ENCODE data around the gene BCL2.

BCL2 gene

DNA sequence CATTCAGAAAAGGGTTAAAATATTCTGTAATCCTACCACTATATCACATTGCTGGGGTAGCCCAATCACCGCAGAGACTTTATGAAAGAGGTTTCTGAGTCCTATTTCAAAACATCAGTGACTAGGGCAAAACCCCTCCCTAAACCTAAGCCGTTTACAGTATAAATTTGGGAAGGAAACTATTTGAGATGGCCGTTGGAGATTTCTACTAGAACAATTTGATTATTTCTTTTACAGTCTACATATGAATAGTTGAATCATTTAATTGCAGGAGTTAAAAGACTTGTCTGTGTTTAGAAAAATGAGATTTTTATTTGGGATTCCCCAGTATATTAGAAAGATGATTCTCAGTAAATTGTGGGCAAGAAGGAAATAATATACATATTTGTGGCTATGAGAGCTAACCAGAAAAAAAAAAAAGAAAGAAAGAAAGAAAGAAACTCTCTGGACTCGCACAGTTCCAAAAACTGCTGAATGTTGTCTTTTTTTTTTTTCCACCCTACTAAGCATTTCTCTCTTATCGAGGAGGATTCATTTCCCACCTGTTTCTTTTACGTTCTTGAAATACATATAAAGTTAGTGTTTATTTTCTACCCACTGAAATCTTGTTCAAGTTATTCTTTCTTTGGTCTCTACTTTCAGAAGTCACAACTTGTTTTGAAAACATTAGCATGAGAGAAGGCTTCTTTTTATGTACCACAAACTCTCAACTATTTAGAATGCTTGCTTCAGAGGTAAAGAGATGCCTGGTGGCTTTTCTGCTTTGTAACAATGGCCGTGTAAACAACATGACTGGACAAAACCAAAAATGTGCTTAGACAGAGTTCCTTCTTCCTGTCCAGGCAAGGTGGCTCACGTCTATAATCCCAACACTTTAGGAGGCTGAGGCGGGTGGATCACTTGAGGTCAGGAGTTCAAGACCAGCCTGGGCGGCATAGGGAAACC lies 65.9 kb downstream of the BCL2 start:
- DNase-seq (ENCODE audit: low spot score) = no peak
- in situ Hi-C loops (cut with MboI; ENCODE audit: low pct_unique_long_range_greater_than_20kb, low sequenced_read_pairs, unreplicated experiment) = no loop called here
- TF ChIP-seq, protein P1, sequence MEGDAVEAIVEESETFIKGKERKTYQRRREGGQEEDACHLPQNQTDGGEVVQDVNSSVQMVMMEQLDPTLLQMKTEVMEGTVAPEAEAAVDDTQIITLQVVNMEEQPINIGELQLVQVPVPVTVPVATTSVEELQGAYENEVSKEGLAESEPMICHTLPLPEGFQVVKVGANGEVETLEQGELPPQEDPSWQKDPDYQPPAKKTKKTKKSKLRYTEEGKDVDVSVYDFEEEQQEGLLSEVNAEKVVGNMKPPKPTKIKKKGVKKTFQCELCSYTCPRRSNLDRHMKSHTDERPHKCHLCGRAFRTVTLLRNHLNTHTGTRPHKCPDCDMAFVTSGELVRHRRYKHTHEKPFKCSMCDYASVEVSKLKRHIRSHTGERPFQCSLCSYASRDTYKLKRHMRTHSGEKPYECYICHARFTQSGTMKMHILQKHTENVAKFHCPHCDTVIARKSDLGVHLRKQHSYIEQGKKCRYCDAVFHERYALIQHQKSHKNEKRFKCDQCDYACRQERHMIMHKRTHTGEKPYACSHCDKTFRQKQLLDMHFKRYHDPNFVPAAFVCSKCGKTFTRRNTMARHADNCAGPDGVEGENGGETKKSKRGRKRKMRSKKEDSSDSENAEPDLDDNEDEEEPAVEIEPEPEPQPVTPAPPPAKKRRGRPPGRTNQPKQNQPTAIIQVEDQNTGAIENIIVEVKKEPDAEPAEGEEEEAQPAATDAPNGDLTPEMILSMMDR (IDR thresholded peaks at IDR 0.05; ENCODE audit: extremely low read depth, insufficient read depth, missing control alignments) = no peak

DNA sequence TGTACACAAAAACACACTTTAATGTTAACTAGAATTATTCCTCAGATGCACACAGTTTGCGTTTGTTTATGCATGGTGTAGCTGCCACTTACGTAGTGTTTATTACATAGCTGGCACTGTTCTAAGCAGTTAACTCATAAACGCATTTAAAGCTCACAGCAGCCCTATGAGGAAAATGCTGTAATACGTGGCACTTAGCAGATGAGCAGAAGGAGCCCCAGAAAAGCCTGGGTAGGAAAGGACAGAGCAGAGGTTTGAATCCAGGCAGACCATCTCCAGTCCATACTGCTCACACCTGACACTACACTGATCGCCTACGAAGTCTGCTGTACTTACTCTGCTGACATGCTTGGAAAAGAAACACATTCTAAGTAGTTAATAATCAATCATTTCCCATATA lies 66.6 kb downstream of the BCL2 start:
- TF ChIP-seq, protein P1 (IDR thresholded peaks at IDR 0.05; ENCODE audit: extremely low read depth, insufficient read depth, missing control alignments) = no peak
- DNase-seq (ENCODE audit: low spot score) = no peak
- in situ Hi-C loops (cut with MboI; ENCODE audit: low pct_unique_long_range_greater_than_20kb, low sequenced_read_pairs, unreplicated experiment) = no loop called here

DNA sequence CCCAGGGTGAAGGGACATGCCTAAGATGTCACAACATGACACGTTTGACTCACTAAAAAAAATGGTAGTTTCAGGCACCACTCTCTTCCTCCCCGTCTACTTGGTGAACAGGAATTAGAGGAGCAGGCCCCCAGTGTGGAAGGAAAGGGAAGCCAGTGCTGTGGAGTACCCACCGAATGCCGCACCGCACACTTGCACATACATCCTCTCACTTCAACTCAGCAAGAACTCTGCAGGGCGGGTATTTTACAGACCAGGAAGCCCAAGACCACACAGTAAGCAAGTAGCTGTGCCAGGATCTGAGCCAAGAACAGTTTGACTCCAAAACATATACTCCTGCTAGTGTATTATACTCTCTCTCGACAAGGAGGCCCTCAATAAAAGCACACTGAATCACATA lies 69.8 kb downstream of the BCL2 start:
- no peak for DNase-seq (ENCODE audit: low spot score)
- in situ Hi-C loops (cut with MboI; ENCODE audit: low pct_unique_long_range_greater_than_20kb, low sequenced_read_pairs, unreplicated experiment) = no loop called here
- TF ChIP-seq, protein P1 (IDR thresholded peaks at IDR 0.05; ENCODE audit: extremely low read depth, insufficient read depth, missing control alignments) = no peak

DNA sequence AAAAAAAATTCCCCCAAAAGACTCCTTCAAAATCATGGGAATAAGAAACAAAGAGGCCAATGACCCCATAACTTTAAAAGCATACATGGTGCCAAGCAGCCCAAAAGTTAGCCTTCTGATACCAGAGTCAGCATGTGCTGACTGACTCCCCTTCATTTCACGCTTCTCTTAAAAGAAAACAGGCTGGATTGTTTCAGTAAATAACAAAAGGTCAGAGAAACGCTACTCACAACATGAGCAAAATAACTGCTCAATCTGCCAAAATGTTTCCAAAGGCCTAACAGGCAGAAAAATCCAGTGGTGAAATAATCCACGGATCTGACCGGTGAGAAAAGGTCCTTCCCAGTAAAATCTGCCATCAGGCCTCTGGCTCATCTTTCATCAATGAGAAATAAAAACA lies 71.6 kb downstream of the BCL2 start:
- in situ Hi-C loops (cut with MboI; ENCODE audit: low pct_unique_long_range_greater_than_20kb, low sequenced_read_pairs, unreplicated experiment) = no loop called here

DNA sequence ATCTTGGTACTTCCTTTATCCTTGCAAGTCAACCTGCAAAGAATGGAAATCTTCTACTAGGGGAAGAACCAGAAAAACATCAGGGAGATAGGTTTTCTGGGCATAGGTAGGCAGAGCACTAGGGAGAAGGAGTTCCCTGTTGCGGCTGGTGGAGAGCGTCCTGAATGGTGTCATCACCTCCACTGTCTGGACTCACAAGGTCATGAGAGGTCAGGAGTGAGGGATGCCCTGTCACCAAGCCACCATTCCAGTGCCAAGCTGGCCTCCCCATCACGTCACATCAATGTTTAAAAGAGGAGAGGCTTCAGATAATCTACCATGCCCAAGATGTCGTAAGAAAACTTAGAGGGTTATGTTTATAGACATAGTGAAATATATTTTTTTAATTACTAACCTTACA lies 72.1 kb downstream of the BCL2 start:
- in situ Hi-C loops (cut with MboI; ENCODE audit: low pct_unique_long_range_greater_than_20kb, low sequenced_read_pairs, unreplicated experiment) = no loop called here
- TF ChIP-seq, protein P1 (IDR thresholded peaks at IDR 0.05; ENCODE audit: extremely low read depth, insufficient read depth, missing control alignments) = no peak
- no peak for DNase-seq (ENCODE audit: low spot score)

More for the DNA sequence above, 71.6 kb downstream of the BCL2 start:
- TF ChIP-seq, protein P1 (IDR thresholded peaks at IDR 0.05; ENCODE audit: extremely low read depth, insufficient read depth, missing control alignments) = no peak
- no peak for DNase-seq (ENCODE audit: low spot score)

DNA sequence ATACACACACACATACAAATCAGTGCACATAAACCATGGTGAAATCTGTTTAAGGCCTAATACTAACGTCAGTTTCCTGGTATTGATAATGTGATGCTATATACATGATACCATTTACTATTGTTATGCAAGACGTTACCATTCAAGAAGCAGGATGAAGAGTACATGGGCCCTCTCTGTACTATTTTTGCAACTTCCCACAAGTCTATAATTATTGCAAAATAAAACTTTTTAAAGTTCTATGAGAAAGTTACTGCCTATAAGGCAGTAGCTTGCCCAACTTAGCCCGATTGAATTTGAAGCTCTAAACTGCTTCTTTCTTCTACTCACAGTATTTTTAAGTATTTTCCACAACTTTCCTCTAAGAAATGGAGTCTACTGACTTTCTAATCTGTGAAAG lies 74.0 kb downstream of the BCL2 start:
- in situ Hi-C loops (cut with MboI; ENCODE audit: low pct_unique_long_range_greater_than_20kb, low sequenced_read_pairs, unreplicated experiment) = no loop called here
- TF ChIP-seq, protein P1 (IDR thresholded peaks at IDR 0.05; ENCODE audit: extremely low read depth, insufficient read depth, missing control alignments) = no peak

More for the DNA sequence above, 74.0 kb downstream of the BCL2 start:
- DNase-seq (ENCODE audit: low spot score) = no peak

Measured in GM13977 (cell line).